Measurements from ENCODE around the gene SRGAP3.

SRGAP3 gene

GRCh38 chr3:9190276-9190675 is 59.2 kb downstream of the SRGAP3 start:
- H3K27ac ChIP-seq (ENCODE audit: poor library complexity, severe bottlenecking): no peak overlapping the region
- H3K4me1 ChIP-seq (ENCODE audit: insufficient read depth, poor library complexity, severe bottlenecking): peaks cover 8% of the 10 kb centered on the region
- ATAC-seq (ENCODE audit: low read depth): no peak
- no peaks in the 10 kb centered on the region for H3K9me3 ChIP-seq (ENCODE audit: severe bottlenecking)
- TF ChIP-seq CTCF (IDR thresholded peaks at IDR 0.05; ENCODE audit: poor library complexity, severe bottlenecking): no peak
- no peak overlapping the region for H3K4me3 ChIP-seq (ENCODE audit: severe bottlenecking)
- H3K27me3 ChIP-seq (ENCODE audit: insufficient read depth, poor library complexity, severe bottlenecking): no peaks in the 10 kb centered on the region
- no peak for DNase-seq (ENCODE audit: low spot score)
- no peaks in the 10 kb centered on the region for H3K36me3 ChIP-seq (ENCODE audit: low read depth)

- no peak for ATAC-seq (ENCODE audit: low read depth)
- no peak for TF ChIP-seq CTCF (IDR thresholded peaks at IDR 0.05; ENCODE audit: poor library complexity, severe bottlenecking)
- H3K27me3 ChIP-seq (ENCODE audit: insufficient read depth, poor library complexity, severe bottlenecking): no peaks in the 10 kb centered on the region
- H3K27ac ChIP-seq (ENCODE audit: poor library complexity, severe bottlenecking): no peak overlapping the region
- no peak overlapping the region for H3K4me3 ChIP-seq (ENCODE audit: severe bottlenecking)
- no peaks in the 10 kb centered on the region for H3K9me3 ChIP-seq (ENCODE audit: severe bottlenecking)
- no peak for DNase-seq (ENCODE audit: low spot score)
- no peaks in the 10 kb centered on the region for H3K36me3 ChIP-seq (ENCODE audit: low read depth)
- H3K4me1 ChIP-seq (ENCODE audit: insufficient read depth, poor library complexity, severe bottlenecking): no peaks in the 10 kb centered on the region
Measured at GRCh38 chr3:9188583-9188982, 60.9 kb downstream of the SRGAP3 start.

GRCh38 chr3:9185701-9186100 is 63.7 kb downstream of the SRGAP3 start:
- Histone ChIP-seq H3K4me1 (ENCODE audit: insufficient read depth, poor library complexity, severe bottlenecking) (no peaks in the 10 kb centered on the region), H3K27ac (ENCODE audit: poor library complexity, severe bottlenecking) (no peak overlapping the region), H3K36me3 (ENCODE audit: low read depth) (no peaks in the 10 kb centered on the region), H3K27me3 (ENCODE audit: insufficient read depth, poor library complexity, severe bottlenecking) (no peaks in the 10 kb centered on the region), H3K9me3 (ENCODE audit: severe bottlenecking) (no peaks in the 10 kb centered on the region), H3K4me3 (ENCODE audit: severe bottlenecking) (no peak overlapping the region)
- DNase-seq (ENCODE audit: low spot score) (no peak), ATAC-seq (ENCODE audit: low read depth) (no peak)
- TF ChIP-seq CTCF (IDR thresholded peaks at IDR 0.05; ENCODE audit: poor library complexity, severe bottlenecking): no peak

- ATAC-seq (ENCODE audit: low read depth): no peak
- no peak for DNase-seq (ENCODE audit: low spot score)
Measured at GRCh38 chr3:9185046-9185445, 64.4 kb downstream of the SRGAP3 start.

GRCh38 chr3:9184461-9184835 is 65.0 kb downstream of the SRGAP3 start:
- H3K27me3 ChIP-seq (ENCODE audit: insufficient read depth, poor library complexity, severe bottlenecking): no peaks in the 10 kb centered on the region
- TF ChIP-seq CTCF (IDR thresholded peaks at IDR 0.05; ENCODE audit: poor library complexity, severe bottlenecking): no peak
- DNase-seq (ENCODE audit: low spot score) (no peak), ATAC-seq (ENCODE audit: low read depth) (no peak)
- H3K9me3 ChIP-seq (ENCODE audit: severe bottlenecking): no peaks in the 10 kb centered on the region
- no peak overlapping the region for H3K4me3 ChIP-seq (ENCODE audit: severe bottlenecking)
- no peak overlapping the region for H3K27ac ChIP-seq (ENCODE audit: poor library complexity, severe bottlenecking)
- no peaks in the 10 kb centered on the region for H3K4me1 ChIP-seq (ENCODE audit: insufficient read depth, poor library complexity, severe bottlenecking)
- H3K36me3 ChIP-seq (ENCODE audit: low read depth): no peaks in the 10 kb centered on the region

More at GRCh38 chr3:9185046-9185445, 64.4 kb downstream of the SRGAP3 start:
- no peaks in the 10 kb centered on the region for H3K9me3 ChIP-seq (ENCODE audit: severe bottlenecking)
- no peak overlapping the region for H3K4me3 ChIP-seq (ENCODE audit: severe bottlenecking)
- no peaks in the 10 kb centered on the region for H3K4me1 ChIP-seq (ENCODE audit: insufficient read depth, poor library complexity, severe bottlenecking)
- no peak for TF ChIP-seq CTCF (IDR thresholded peaks at IDR 0.05; ENCODE audit: poor library complexity, severe bottlenecking)
- H3K27me3 ChIP-seq (ENCODE audit: insufficient read depth, poor library complexity, severe bottlenecking): no peaks in the 10 kb centered on the region
- H3K27ac ChIP-seq (ENCODE audit: poor library complexity, severe bottlenecking): no peak overlapping the region
- H3K36me3 ChIP-seq (ENCODE audit: low read depth): no peaks in the 10 kb centered on the region
